ENCODE data around the gene PTH1R.

GRCh38 chr3:46868287-46868686 lies 9.2 kb upstream of the PTH1R start:
- no peak for TF ChIP-seq CTCF (IDR thresholded peaks at IDR 0.05)
- no peak for TF ChIP-seq POLR2A (IDR thresholded peaks at IDR 0.05)
- TF ChIP-seq POLR2AphosphoS5 (IDR thresholded peaks at IDR 0.05): no peak

Data from prostate gland (tissue), 2 donors.